K562 (cell line): ENCODE data around the gene CRB2. TPM values are rescaled to one million over a fixed set of nuclear protein-coding genes. Genes with fewer than 3 reads are reported as not detected.

Experiments used
- ATAC-seq: fragments of 200-7000 bp; cut with Tn5 transposase; 3 replicates; pipeline ENCODE4 v1.9.1; 2020; ENCODE audit warnings: moderate library complexity
- BruUV-seq: library from RNA; stranded (reverse); fragments of 400-500 nt; replicated peaks from 2 replicates; lab custom pipeline; 2021; lab: Mats Ljungman, UMichigan
- CTCF ChIA-PET: fragments of 300-600 bp; formaldehyde crosslinking; extraction: SDS; loops from one replicate; lab custom pipeline; 2021; ENCODE audit warnings: low intra/inter-chr PET ratio; lab: Yijun Ruan, JAX
- POLR2A ChIA-PET: fragments of 300-600, 350-650 bp; sonication (Branson Sonifier 250); formaldehyde crosslinking; extraction: SDS; loops from one replicate; lab custom pipeline; 2021; ENCODE audit warnings: antibody characterized with exemption, inconsistent platforms; lab: Yijun Ruan, JAX
- DNase-seq, 4 experiments: peaks; one replicate each; pipeline versions ENCODE4 v3.0.0 to v3.0.0-alpha.2; 2011 to 2018; ENCODE audit warnings: low spot score in 3 of 4, mixed read lengths in 3 of 4; ENCODE audit errors: extremely low read depth in 1 of 4
- FAIRE-seq: peaks from 2 replicates; lab custom pipeline; 2011; peaks lifted over from hg19 to GRCh38; lab: Jason Lieb, UNC
- H2AFZ ChIP-seq: 2 replicates; pipeline ENCODE4 v1.6.0; 2011; ENCODE audit warnings: low read depth, low read length, control low read depth, inconsistent platforms
- H3K27ac ChIP-seq: fragments of 200-600 bp; 3 replicates; pipeline ENCODE4 v1.8.0; 2011; ENCODE audit warnings: low read depth, mild to moderate bottlenecking, control low read depth, inconsistent platforms, low read length, moderate library complexity, mixed read lengths; ENCODE audit errors: extremely low read depth
- H3K27me3 ChIP-seq, 2 experiments: fragments of 300-600 bp in 1 of 2; 2 replicates in 1 of 2; 3 replicates in 1 of 2; pipeline versions ENCODE4 v1.6.0 to v1.8.0; 2011; ENCODE audit warnings: inconsistent platforms in 2 of 2, low read length in 2 of 2, mild to moderate bottlenecking in 1 of 2, mixed read lengths in 1 of 2, moderate library complexity in 1 of 2; ENCODE audit not compliant: control insufficient read depth in 2 of 2, insufficient read depth in 2 of 2
- H3K36me3 ChIP-seq: fragments of 300-600 bp; 3 replicates; pipeline ENCODE4 v1.8.0; 2011; ENCODE audit warnings: mild to moderate bottlenecking, low read length, inconsistent platforms; ENCODE audit not compliant: control insufficient read depth, insufficient read depth
- H3K4me1 ChIP-seq, 2 experiments: fragments of 200-600 bp in 1 of 2; replicated peaks in 1 of 2; 2 replicates in 1 of 2; 3 replicates in 1 of 2; pipeline versions ENCODE4 v1.5.1 to v1.8.0; 2011; ENCODE audit warnings: inconsistent platforms in 2 of 2, low read length in 2 of 2, mild to moderate bottlenecking in 1 of 2, mixed read lengths in 1 of 2, moderate library complexity in 1 of 2; ENCODE audit not compliant: control insufficient read depth in 2 of 2, insufficient read depth in 2 of 2
- H3K4me2 ChIP-seq: 2 replicates; pipeline ENCODE4 v1.6.1; 2011; ENCODE audit warnings: low read length, control low read depth, inconsistent platforms, mixed read lengths; ENCODE audit not compliant: insufficient read depth
- H3K4me3 ChIP-seq: fragments of 200-600 bp; sonication (generic), shearing (Covaris generic); 2 replicates; pipeline ENCODE4 v1.5.1; 2016; ENCODE audit warnings: control low read depth, inconsistent platforms
- H3K79me2 ChIP-seq: fragments of 200-600 bp; 3 replicates; pipeline ENCODE4 v1.8.0; 2011; ENCODE audit warnings: low read length, inconsistent platforms; ENCODE audit not compliant: control insufficient read depth, insufficient read depth
- H3K9ac ChIP-seq, 2 experiments: 2 replicates each; pipeline versions ENCODE4 v1.6.0 to v1.6.1; 2011; ENCODE audit warnings: low read depth in 2 of 2, low read length in 2 of 2, control low read depth in 1 of 2, inconsistent platforms in 1 of 2, mild to moderate bottlenecking in 1 of 2, mixed read lengths in 1 of 2; ENCODE audit not compliant: insufficient read depth in 1 of 2
- H3K9me1 ChIP-seq: one replicate; pipeline ENCODE4 v1.6.0; 2011; ENCODE audit warnings: inconsistent platforms, mild to moderate bottlenecking, low read length, moderate library complexity; ENCODE audit not compliant: control insufficient read depth, insufficient read depth
- H3K9me3 ChIP-seq: replicated peaks from 2 replicates; pipeline ENCODE4 v1.5.1; 2011; ENCODE audit warnings: low read depth, low read length, inconsistent platforms; ENCODE audit not compliant: control insufficient read depth, insufficient read depth
- H4K20me1 ChIP-seq: replicated peaks from 2 replicates; pipeline ENCODE4 v1.6.1; 2011; ENCODE audit warnings: low read length, inconsistent platforms, mixed read lengths; ENCODE audit not compliant: control insufficient read depth, insufficient read depth
- CBX2 ChIP-seq: fragments of 200-600 bp; sonication (generic); IDR thresholded peaks from one replicate; pipeline ENCODE4 v1.6.1; 2012; ENCODE audit warnings: mild to moderate bottlenecking, low read length, inconsistent platforms; ENCODE audit not compliant: insufficient read depth, poor library complexity, severe bottlenecking
- CBX5 ChIP-seq: IDR thresholded peaks from 2 replicates; pipeline ENCODE4 v1.6.1; 2014; ENCODE audit warnings: low read depth, borderline replicate concordance
- CC2D1A ChIP-seq: fragments of 450-650 bp; IDR thresholded peaks from 2 replicates; pipeline ENCODE4 v1.6.1; 2017; ENCODE audit warnings: mild to moderate bottlenecking
- HDAC2 ChIP-seq: fragments of 450-650 bp; IDR thresholded peaks from 2 replicates; pipeline ENCODE4 v1.6.1; 2016; ENCODE audit warnings: mild to moderate bottlenecking
- L3MBTL2 ChIP-seq: fragments of 450-650 bp; IDR thresholded peaks from 2 replicates; pipeline ENCODE4 v1.6.1; 2016; ENCODE audit warnings: mild to moderate bottlenecking, moderate library complexity
- PHB2 ChIP-seq: fragments of 450-650 bp; IDR thresholded peaks from 2 replicates; pipeline ENCODE4 v1.6.1; 2017; ENCODE audit warnings: low read depth
- PRPF4 ChIP-seq: fragments of 200-400 bp; formaldehyde crosslinking; IDR thresholded peaks from one replicate; pipeline ENCODE4 v1.6.1; 2017; ENCODE audit warnings: low read length, low read depth, mild to moderate bottlenecking; ENCODE audit not compliant: insufficient read depth, poor library complexity, severe bottlenecking
- RBM14 ChIP-seq: fragments of 200-400 bp; formaldehyde crosslinking; IDR thresholded peaks from 2 replicates; pipeline ENCODE4 v1.6.1; 2018; ENCODE audit warnings: low read depth, mild to moderate bottlenecking, low read length, moderate library complexity, borderline replicate concordance; ENCODE audit not compliant: insufficient read depth
- SMAD4 ChIP-seq: fragments of 250-450 bp; sonication (Bioruptor Pico); conservative IDR thresholded peaks from 2 replicates; pipeline ENCODE4 v1.8.0; 2021; ENCODE audit warnings: inconsistent platforms, mild to moderate bottlenecking, moderate library complexity
- TCF3 ChIP-seq: sonication (generic); formaldehyde crosslinking; IDR thresholded peaks from 2 replicates; pipeline ENCODE4 v1.4.0; 2020; ENCODE audit warnings: mild to moderate bottlenecking, missing genetic modification reagents
- ZBTB17 ChIP-seq: fragments of 450-650 bp; formaldehyde crosslinking; IDR thresholded peaks from 2 replicates; pipeline ENCODE4 v1.4.0; 2020; ENCODE audit warnings: mild to moderate bottlenecking
- ZNF232 ChIP-seq: sonication (generic); formaldehyde crosslinking; IDR thresholded peaks from 2 replicates; pipeline ENCODE4 v1.8.0; 2022; ENCODE audit warnings: mild to moderate bottlenecking, missing genetic modification reagents
- WGBS: fragments of 100-300 bp; shearing (Covaris generic); methylation state at CpG from one replicate; pipeline ENCODE4 v1.1.6; 2016; ENCODE audit warnings: low coverage, mixed read lengths; ENCODE audit not compliant: insufficient coverage; ENCODE audit errors: missing lambda C conversion rate; 5-methylcytosine and 5-hydroxymethylcytosine counted together
- in situ Hi-C: fragments of 300-500 bp; cut with MboI; formaldehyde crosslinking; loops from 4 replicates; pipeline ENCODE4 v1.15.0; 2018; ENCODE audit warnings: inconsistent platforms, mixed read lengths
- intact Hi-C: fragments of 100-400 bp; cut with micrococcal nuclease; formaldehyde crosslinking; loops from 2 replicates; pipeline ENCODE4 v1.14.2; 2022
- polyA plus RNA-seq, 8 experiments: library from polyadenylated mRNA; depleted of rRNA in 4 of 8; stranded (reverse) in 5 of 8; unstranded in 3 of 8; fragments of >200 nt; fragmentation: Nextera tagmentation in 2 of 8; fragmentation: Illumina TruSeq in 1 of 8; extraction: Ambion mirVana in 2 of 8; extraction: Trizol in 1 of 8; gene quantifications; 2 replicates each; pipeline versions ENCODE4 v1.2.1 to v1.2.3, GENCODE V29; 2011 to 2014; ENCODE audit warnings: inconsistent platforms in 1 of 8, missing spikeins in 1 of 8
- total RNA-seq, 7 experiments: library from RNA; depleted of rRNA in 6 of 7; stranded (reverse); fragments of >200 nt in 6 of 7; fragmentation: Illumina TruSeq in 2 of 7; extraction: Trizol in 2 of 7; gene quantifications; 2 replicates each; pipeline versions ENCODE4 v1.2.1 to v1.2.3, GENCODE V29; 2011 to 2021; ENCODE audit warnings: low replicate concordance in 1 of 7
- TF ChIP-seq, protein P1 (sequence below): sonication (generic); formaldehyde crosslinking; IDR thresholded peaks from 2 replicates; pipeline ENCODE4 v1.8.0; 2022; ENCODE audit warnings: mild to moderate bottlenecking, low read depth, missing genetic modification reagents
- TF ChIP-seq, protein P2 (sequence below): fragments of 250-450 bp; sonication (Bioruptor Pico); IDR thresholded peaks from 2 replicates; pipeline ENCODE4 v1.4.0; 2020
- TF ChIP-seq, protein P3 (sequence below): sonication (generic); formaldehyde crosslinking; IDR thresholded peaks from 2 replicates; pipeline ENCODE4 v1.8.1; 2023; ENCODE audit warnings: mild to moderate bottlenecking, missing genetic modification reagents
- TF ChIP-seq, protein P4 (sequence below): sonication (generic); formaldehyde crosslinking; IDR thresholded peaks from 2 replicates; pipeline ENCODE4 v1.8.0; 2022; ENCODE audit warnings: mild to moderate bottlenecking, missing genetic modification reagents

CRB2 gene
- total and polyA plus RNA-seq, 9 of the 15 experiments (the other 6 are each of a cell fraction or from before 2014, with no cell fraction given), result 0.13 to 1.2 (median 0.25) TPM; not detected in 2

DNA sequence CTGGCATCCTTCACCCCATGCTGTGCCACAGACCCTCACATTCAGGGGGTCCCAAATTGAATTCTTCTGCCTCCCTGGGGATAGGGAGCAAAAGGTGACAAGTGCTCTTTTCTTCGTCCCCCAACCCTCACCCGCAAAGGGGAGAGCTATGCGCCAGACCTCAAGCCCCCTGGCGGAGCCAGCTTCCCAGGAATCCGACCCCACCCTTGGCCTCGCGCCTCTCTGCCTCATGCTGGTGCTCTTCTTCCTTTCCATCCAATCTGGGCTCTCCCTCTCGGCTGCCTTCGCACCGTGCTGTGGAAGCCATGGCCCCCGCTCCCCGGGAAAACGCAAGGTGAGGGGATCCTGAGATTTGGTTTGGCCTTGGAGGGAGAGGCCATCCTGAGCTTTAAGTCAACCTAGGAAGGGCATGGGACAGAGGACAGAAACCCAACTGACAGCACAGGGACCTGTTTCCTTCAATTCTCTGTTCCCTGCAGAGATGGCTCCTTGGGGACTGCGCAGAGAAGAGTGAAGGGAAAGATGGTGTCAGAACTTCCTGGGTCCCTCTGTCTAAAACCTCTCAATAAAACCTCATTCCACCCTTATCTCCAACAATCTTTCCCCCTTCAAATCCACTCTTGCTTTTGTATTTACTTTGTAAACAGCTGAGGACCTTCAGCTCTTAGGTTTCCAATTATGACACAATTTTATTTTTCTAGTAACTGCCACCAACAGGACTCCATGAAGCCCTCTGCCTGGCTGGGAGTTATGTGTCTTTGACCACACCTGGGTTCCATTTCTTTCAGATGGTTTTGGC is 36.3 kb upstream of the CRB2 start:
- no peak for FAIRE-seq
- H3K4me1 ChIP-seq, result peaks cover 14 to 19% of the 10 kb centered on the region in 2 experiments; a peak in 4 of 5 replicates
- in situ Hi-C loops, result no loop called here

More for the DNA sequence above, 36.3 kb upstream of the CRB2 start:
- no peak overlapping the region for H3K4me3 ChIP-seq
- TF ChIP-seq CBX5 (no peak), RBM14 (no peak), PHB2 (no peak), CC2D1A (no peak), SMAD4 (CRISPR knock-in tag) (no peak), ZBTB17 (CRISPR knock-in tag) (no peak), HDAC2 (no peak), L3MBTL2 (peak; percentile 25; the same call in 1 of the 2 replicates), TCF3 (CRISPR knock-in tag) (no peak), PRPF4 (no peak), ZNF232 (CRISPR knock-in tag) (no peak), CBX2 (no peak)
- TF ChIP-seq, protein P1, sequence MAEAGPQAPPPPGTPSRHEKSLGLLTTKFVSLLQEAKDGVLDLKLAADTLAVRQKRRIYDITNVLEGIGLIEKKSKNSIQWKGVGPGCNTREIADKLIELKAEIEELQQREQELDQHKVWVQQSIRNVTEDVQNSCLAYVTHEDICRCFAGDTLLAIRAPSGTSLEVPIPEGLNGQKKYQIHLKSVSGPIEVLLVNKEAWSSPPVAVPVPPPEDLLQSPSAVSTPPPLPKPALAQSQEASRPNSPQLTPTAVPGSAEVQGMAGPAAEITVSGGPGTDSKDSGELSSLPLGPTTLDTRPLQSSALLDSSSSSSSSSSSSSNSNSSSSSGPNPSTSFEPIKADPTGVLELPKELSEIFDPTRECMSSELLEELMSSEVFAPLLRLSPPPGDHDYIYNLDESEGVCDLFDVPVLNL (CRISPR knock-in tag), result no peak
- TF ChIP-seq, protein P2, sequence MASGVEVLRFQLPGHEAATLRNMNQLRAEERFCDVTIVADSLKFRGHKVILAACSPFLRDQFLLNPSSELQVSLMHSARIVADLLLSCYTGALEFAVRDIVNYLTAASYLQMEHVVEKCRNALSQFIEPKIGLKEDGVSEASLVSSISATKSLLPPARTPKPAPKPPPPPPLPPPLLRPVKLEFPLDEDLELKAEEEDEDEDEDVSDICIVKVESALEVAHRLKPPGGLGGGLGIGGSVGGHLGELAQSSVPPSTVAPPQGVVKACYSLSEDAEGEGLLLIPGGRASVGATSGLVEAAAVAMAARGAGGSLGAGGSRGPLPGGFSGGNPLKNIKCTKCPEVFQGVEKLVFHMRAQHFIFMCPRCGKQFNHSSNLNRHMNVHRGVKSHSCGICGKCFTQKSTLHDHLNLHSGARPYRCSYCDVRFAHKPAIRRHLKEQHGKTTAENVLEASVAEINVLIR, result no peak
- TF ChIP-seq, protein P3, sequence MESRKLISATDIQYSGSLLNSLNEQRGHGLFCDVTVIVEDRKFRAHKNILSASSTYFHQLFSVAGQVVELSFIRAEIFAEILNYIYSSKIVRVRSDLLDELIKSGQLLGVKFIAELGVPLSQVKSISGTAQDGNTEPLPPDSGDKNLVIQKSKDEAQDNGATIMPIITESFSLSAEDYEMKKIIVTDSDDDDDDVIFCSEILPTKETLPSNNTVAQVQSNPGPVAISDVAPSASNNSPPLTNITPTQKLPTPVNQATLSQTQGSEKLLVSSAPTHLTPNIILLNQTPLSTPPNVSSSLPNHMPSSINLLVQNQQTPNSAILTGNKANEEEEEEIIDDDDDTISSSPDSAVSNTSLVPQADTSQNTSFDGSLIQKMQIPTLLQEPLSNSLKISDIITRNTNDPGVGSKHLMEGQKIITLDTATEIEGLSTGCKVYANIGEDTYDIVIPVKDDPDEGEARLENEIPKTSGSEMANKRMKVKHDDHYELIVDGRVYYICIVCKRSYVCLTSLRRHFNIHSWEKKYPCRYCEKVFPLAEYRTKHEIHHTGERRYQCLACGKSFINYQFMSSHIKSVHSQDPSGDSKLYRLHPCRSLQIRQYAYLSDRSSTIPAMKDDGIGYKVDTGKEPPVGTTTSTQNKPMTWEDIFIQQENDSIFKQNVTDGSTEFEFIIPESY, result 0 out of 2 replicates have a peak, but pooled peaks have one; percentile 19
- TF ChIP-seq, protein P4, sequence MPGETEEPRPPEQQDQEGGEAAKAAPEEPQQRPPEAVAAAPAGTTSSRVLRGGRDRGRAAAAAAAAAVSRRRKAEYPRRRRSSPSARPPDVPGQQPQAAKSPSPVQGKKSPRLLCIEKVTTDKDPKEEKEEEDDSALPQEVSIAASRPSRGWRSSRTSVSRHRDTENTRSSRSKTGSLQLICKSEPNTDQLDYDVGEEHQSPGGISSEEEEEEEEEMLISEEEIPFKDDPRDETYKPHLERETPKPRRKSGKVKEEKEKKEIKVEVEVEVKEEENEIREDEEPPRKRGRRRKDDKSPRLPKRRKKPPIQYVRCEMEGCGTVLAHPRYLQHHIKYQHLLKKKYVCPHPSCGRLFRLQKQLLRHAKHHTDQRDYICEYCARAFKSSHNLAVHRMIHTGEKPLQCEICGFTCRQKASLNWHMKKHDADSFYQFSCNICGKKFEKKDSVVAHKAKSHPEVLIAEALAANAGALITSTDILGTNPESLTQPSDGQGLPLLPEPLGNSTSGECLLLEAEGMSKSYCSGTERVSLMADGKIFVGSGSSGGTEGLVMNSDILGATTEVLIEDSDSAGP (CRISPR knock-in tag), result no peak
- DNase-seq (no peak), ATAC-seq (no peak)
- WGBS, result 76% methylated on average over 10 of the region's 14 CpGs
- ChIA-PET CTCF (no interaction called here), POLR2A (interaction anchor here (0.7 to 2.9 kb wide), 6 partner anchors 8 to 23 kb away, joined by 3 to 11 read pairs (median 4); no protein-coding TSS in a partner anchor)
- H3K9me3 ChIP-seq, result no peaks in the 10 kb centered on the region
- BruUV-seq, result no TSS peak
- intact Hi-C loops, result no loop called here
- no peaks in the 10 kb centered on the region for H3K27me3 ChIP-seq
- H4K20me1 ChIP-seq, result no peaks in the 10 kb centered on the region
- H3K79me2 ChIP-seq, result no peaks in the 10 kb centered on the region
- H2AFZ ChIP-seq, result no peak overlapping the region; the same call in 1 of the 2 replicates
- H3K36me3 ChIP-seq, result no peaks in the 10 kb centered on the region
- no peak overlapping the region for H3K4me2 ChIP-seq
- no peak overlapping the region for H3K27ac ChIP-seq
- H3K9me1 ChIP-seq, result no peaks in the 10 kb centered on the region
- peak overlapping the region in 1 of 2 experiments; percentile 58; a peak in 2 of 4 replicates for H3K9ac ChIP-seq
